Epithelial cell of proximal tubule (primary cell): ENCODE measurements around the gene IRF4. TPM values are rescaled to one million over a fixed set of nuclear protein-coding genes. Genes with fewer than 3 reads are reported as not detected.
"Not testable (repeated sequence)": the region's sequence is repeated elsewhere in the genome, so short reads cannot be mapped to it uniquely, and the experiment has no call there.

Source experiments
- DNase-seq: peaks from one replicate; pipeline ENCODE4 v3.0.0-alpha.2; 2011; ENCODE audit warnings: low read depth
- H3K4me3 ChIP-seq: 2 replicates; pipeline ENCODE4 v1.5.1; 2011; ENCODE audit warnings: low read depth, mild to moderate bottlenecking, low read length
- CTCF ChIP-seq: conservative IDR thresholded peaks from 2 replicates; pipeline ENCODE4 v1.5.1; 2012; ENCODE audit warnings: low read depth, mild to moderate bottlenecking, low read length
- total RNA-seq: library from RNA; depleted of rRNA; stranded (reverse); fragments of >200 nt; gene quantifications from 2 replicates; pipeline ENCODE4 v1.2.3, GENCODE V29; 2015

Gene IRF4
- total RNA-seq, 1 donor from 2014 or later, result 0.23 TPM

- H3K4me3 ChIP-seq, result no peak overlapping the region
- no peak for DNase-seq
- no peak for TF ChIP-seq CTCF
Measured at GRCh38 chr6:423055-423798, 31.7 kb downstream of the IRF4 start.

GRCh38 chr6:423799-424345 lies 32.3 kb downstream of the IRF4 start:
- TF ChIP-seq CTCF, result no peak
- no peak overlapping the region for H3K4me3 ChIP-seq
- no peak for DNase-seq

GRCh38 chr6:424741-425417 lies 33.3 kb downstream of the IRF4 start:
- no peak for DNase-seq
- TF ChIP-seq CTCF, result no peak
- H3K4me3 ChIP-seq, result no peak overlapping the region

GRCh38 chr6:425418-425788 lies 33.9 kb downstream of the IRF4 start:
- DNase-seq, H3K4me3 ChIP-seq: not testable (repeated sequence)

GRCh38 chr6:426198-426738 lies 34.7 kb downstream of the IRF4 start:
- DNase-seq, H3K4me3 ChIP-seq: not testable (repeated sequence)

GRCh38 chr6:428047-428603 lies 36.6 kb downstream of the IRF4 start:
- H3K4me3 ChIP-seq, result no peak overlapping the region
- no peak for DNase-seq
- no peak for TF ChIP-seq CTCF

GRCh38 chr6:429515-430121 lies 38.1 kb downstream of the IRF4 start:
- DNase-seq, result no peak
- H3K4me3 ChIP-seq, result no peak overlapping the region
- no peak for TF ChIP-seq CTCF
